ENCODE data around the gene CMTM1.
A peak's percentile ranks its signal among the peaks of the same experiment; 100 is the strongest.

CMTM1 gene

GRCh38 chr16:66539623-66540469 is 26.4 kb upstream of the CMTM1 start:
- DNase-seq (ENCODE audit: low spot score): no peak

DNA sequence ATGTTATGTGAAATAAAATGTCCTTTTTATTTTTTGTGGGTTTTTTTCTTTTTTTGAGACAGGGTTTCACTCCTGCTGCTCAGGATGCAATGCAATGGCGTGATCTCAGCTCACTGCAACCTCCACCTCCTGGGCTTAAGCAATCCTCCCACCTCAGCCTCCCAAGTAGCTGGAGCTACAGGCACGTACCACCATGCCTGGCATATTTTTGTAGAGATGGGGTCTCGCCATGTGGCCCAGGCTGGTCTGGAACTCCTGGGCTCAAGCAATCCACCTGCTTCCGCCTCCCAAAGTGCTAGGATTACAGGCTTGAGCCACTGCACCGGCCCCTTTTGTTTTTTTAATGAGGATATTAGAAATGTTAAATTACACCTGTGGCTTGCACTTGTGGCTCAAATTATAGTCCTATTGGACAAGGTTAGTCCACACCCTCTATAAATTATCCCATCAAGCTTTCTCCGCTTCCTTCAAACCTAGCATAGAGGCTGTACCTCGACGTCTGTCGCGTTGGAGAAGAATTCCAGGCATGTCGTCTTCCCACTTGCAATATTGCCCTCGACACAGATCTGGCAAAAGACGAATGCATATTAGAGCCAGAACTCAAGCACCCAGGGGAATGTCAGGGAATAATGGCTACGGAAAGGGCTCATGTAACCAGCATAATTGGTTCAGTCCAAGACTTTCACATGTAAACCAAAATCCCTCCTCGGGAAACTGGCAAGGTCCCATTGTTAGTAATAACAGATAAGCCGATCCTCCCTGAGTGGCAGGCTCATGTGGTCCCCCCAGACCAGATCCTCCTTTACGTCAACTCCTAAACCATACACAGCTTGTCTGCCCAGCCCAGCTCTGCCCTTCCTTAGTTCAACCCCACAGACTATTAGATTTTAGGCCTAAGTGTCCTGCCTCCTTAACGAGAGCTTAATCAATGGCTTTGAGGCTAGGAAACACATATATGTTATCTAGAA is 24.6 kb upstream of the CMTM1 start:
- no peak for DNase-seq (ENCODE audit: low spot score)

- DNase-seq (ENCODE audit: low spot score): no peak
Observed at GRCh38 chr16:66542396-66542795, 23.8 kb upstream of the CMTM1 start.

- no peak for DNase-seq (ENCODE audit: low spot score)
Observed at GRCh38 chr16:66543541-66543940, 22.7 kb upstream of the CMTM1 start.

- DNase-seq (ENCODE audit: low spot score): no peak
Observed at GRCh38 chr16:66544016-66544757, 22.1 kb upstream of the CMTM1 start.

- no peak for DNase-seq (ENCODE audit: low spot score)
Observed at GRCh38 chr16:66547101-66547989, 18.9 kb upstream of the CMTM1 start.

DNA sequence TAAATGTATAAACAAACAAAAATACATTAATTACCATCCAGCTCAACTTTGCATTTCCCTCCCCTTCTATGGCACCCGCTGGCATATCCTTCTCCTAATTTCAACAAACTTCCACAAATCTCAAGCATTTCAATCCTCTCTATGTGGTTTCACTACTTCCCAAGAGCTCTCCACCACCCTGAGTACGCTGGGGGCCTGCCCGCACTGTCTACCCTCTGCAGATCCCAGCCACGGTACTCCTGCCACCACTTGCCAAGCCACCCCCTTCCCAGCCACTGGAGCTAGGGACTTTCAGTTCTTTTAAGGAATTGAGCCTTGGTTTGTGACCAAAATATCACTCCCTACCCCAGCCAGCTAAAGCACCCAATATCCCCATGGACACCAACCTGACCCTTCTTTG is 18.2 kb upstream of the CMTM1 start:
- no peak for DNase-seq (ENCODE audit: low spot score)

GRCh38 chr16:66548868-66549267 is 17.4 kb upstream of the CMTM1 start:
- no peak for DNase-seq (ENCODE audit: low spot score)

DNA sequence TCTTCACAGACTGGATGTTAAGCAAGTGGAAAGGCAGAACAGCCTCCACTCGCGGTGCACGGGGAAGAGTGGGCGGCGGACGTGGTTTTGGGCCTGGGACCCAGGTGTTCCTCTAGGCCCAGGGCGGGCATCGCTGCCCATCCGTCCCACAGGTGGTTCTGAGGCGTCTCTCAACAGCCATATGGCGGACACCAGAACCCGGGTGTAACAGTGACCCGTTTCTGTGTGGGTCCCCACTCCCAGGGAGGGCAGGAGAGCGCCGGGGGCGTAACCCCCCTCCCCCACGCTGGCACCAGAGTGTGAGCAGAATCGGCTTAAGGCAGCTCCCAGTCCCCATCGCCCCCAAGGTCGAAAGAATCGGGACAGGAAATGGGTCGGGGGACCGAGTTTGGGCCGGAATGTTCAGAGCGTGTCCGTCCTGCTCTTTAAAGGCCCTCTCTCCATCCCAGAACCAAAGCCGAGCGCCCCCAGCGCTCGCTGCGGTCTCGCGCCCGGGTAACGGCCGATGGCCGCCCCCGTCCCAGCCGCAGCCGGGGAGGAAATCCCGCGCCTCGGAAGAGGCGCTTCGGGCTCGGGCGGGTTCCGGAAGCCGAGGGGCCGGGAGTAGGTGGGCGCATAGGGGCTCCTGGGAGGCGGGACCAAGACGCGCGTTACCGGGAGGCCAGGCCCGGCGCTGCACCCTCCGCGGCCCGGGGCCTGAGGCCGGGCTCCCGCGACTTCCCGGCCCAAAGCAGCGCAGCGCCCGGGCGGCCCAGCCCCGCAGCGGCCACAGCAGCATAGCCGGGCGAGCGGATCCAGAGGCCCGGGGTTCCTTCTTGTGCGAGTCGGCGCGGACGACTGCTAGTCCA is 16.7 kb upstream of the CMTM1 start, which contains the start of gene TK2:
TK2 (minus strand) TSS at position 839 of the 848 bp plus-strand sequence; CDS start at position 778, 61 bp downstream.
- DNase-seq (ENCODE audit: low spot score): peak; percentile 89

- peak; percentile 56 for DNase-seq (ENCODE audit: low spot score)
Observed at GRCh38 chr16:66551348-66551759, 14.9 kb upstream of the CMTM1 start.

- no peak for DNase-seq (ENCODE audit: low spot score)
Observed at GRCh38 chr16:66551788-66552285, 14.4 kb upstream of the CMTM1 start.

GRCh38 chr16:66552286-66553177 is 13.7 kb upstream of the CMTM1 start, which contains the start of gene CKLF:
Gene CKLF, plus strand, starts transcription at chr16:66552576. Its CDS starts 140 bp downstream, at chr16:66552716.
- peak; percentile 97 for DNase-seq (ENCODE audit: low spot score)

DNA sequence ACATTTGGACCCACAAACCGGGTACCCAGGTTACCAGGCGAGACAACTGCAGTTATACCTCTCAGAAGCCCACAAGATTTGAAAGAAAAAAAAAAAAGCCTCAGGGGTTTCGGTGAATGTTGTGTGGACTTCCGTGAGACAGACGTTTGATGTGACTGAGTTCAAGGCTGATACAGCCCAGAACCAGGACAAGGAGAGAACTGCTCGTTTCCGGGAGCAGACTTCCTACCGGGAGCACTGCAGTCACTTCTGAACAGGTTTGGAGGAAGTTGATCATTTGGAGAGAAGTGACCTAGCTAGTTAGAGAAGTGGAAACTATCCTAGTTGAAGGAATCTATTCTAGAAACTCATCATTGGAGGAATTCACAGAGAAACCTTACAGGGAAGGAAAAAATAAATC is 13.0 kb upstream of the CMTM1 start:
- no peak for DNase-seq (ENCODE audit: low spot score)

DNA sequence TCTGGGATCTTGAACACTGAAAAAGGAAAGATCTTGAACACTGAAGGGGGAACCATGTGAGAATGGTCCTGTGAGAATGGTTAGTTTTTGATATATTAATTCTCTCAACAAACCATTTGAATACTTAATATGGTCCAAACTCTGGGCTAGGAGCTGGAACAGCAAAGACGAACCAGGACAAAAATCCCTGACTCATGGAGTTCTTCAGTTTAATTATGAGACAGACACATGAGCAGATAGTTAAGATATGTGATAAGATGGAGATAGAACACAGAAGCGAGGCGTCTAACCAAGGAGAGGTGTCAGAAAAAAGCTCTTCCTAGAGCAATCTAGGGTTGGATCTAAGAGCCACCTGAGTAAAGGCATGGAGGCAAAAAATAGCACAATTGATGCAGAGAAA is 12.2 kb upstream of the CMTM1 start:
- DNase-seq (ENCODE audit: low spot score): no peak

DNA sequence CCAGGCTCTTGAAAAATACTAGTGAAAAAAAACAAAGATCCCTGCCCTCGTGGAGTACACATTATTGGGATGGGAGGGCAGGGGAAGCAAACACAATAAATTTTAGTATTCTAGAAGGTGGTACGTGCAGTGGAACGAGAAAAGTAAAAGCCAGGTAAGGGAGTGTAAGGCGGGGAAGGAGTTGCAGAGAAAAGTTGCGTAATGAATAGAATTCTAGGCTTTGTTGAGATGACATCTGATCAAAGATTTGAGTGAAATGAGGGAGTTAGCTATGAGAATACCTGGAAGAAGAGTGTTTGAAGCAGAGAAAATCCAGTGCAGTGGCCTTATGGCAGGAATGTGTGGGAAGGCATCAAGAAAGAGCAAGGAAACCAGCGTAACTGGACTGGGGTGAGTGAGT is 11.7 kb upstream of the CMTM1 start:
- no peak for DNase-seq (ENCODE audit: low spot score)

DNA sequence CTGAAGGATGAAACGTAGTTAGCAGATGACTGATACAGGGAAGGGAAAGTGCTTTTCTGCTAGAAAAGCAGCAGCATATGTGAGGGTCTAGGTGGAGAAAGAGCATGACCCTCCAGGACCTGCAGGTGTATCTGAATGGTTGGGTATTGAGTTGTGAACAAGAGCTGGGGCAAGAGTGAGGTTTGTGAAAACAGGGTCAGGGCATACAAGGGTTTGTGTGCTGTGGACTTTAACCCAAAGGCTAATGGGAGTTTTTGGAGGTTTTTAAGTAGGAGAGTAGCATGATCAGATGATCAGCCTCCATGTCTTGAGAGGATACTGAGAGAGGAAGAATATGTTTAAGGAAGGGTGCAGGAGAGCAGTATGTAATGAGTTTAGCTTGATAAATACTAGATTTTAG is 6.1 kb upstream of the CMTM1 start:
- DNase-seq (ENCODE audit: low spot score): no peak

- DNase-seq (ENCODE audit: low spot score): no peak
Observed at GRCh38 chr16:66561381-66562080, 4.7 kb upstream of the CMTM1 start.

- no peak for DNase-seq (ENCODE audit: low spot score)
Observed at GRCh38 chr16:66562409-66562808, 3.8 kb upstream of the CMTM1 start.
